ENCODE results near the gene PTPN4. TPM values are rescaled to one million over a fixed set of nuclear protein-coding genes. Genes with fewer than 3 reads are reported as not detected.

Gene PTPN4
- polyA plus RNA-seq, 1 donor from 2014 or later = 22.0 TPM

GRCh38 chr2:119784876-119785275, 25.2 kb downstream of the PTPN4 start:
- H4K20me1 ChIP-seq (ENCODE audit: insufficient read depth) = no peaks in the 10 kb centered on the region
- H2AFZ ChIP-seq (ENCODE audit: low read depth, low read length) = no peak overlapping the region
- TF ChIP-seq MXI1 (conservative IDR thresholded peaks at IDR 0.05; ENCODE audit: poor library complexity, severe bottlenecking) (no peak), TAF1 (IDR thresholded peaks at IDR 0.05; ENCODE audit: low read depth) (no peak), POLR2AphosphoS5 (IDR thresholded peaks at IDR 0.05) (no peak), REST (IDR thresholded peaks at IDR 0.05; ENCODE audit: borderline replicate concordance) (no peak), EZH2 (IDR thresholded peaks at IDR 0.05; ENCODE audit: borderline replicate concordance, insufficient read depth, low read length, poor library complexity, severe bottlenecking) (no peak), RAD21 (conservative IDR thresholded peaks at IDR 0.05) (no peak)
- H3K79me2 ChIP-seq (replicated peaks; ENCODE audit: insufficient read depth, low read length) = peaks cover 26% of the 10 kb centered on the region
- H3K36me3 ChIP-seq (ENCODE audit: insufficient read depth, low read length) = no peaks in the 10 kb centered on the region
- no peaks in the 10 kb centered on the region for H3K9me3 ChIP-seq (ENCODE audit: low read length)
- H3K27me3 ChIP-seq (ENCODE audit: insufficient read depth, low read depth, low read length) = no peaks in the 10 kb centered on the region
- no peak overlapping the region for H3K27ac ChIP-seq (ENCODE audit: low read length)
- H3K9ac ChIP-seq (ENCODE audit: low read length) = no peak overlapping the region
- no peaks in the 10 kb centered on the region for H3F3A ChIP-seq (ENCODE audit: insufficient read depth, low read length, poor library complexity, severe bottlenecking)
- H3K4me2 ChIP-seq (ENCODE audit: low read length) = no peak overlapping the region
- H3K4me3 ChIP-seq (ENCODE audit: low read length) = no peak overlapping the region
- H3K9me2 ChIP-seq (ENCODE audit: insufficient read depth, low read length) = no peaks in the 10 kb centered on the region

GRCh38 chr2:119786295-119786694, 26.6 kb downstream of the PTPN4 start:
- no peaks in the 10 kb centered on the region for H3K27me3 ChIP-seq (ENCODE audit: insufficient read depth, low read depth, low read length)
- no peak overlapping the region for H3K27ac ChIP-seq (ENCODE audit: low read length)
- H3K9me3 ChIP-seq (ENCODE audit: low read length) = peaks cover 5% of the 10 kb centered on the region
- H2AFZ ChIP-seq (ENCODE audit: low read depth, low read length) = no peak overlapping the region
- no peak overlapping the region for H3K4me3 ChIP-seq (ENCODE audit: low read length)
- no peak overlapping the region for H3K4me2 ChIP-seq (ENCODE audit: low read length)
- H3K79me2 ChIP-seq (replicated peaks; ENCODE audit: insufficient read depth, low read length) = peaks cover 24% of the 10 kb centered on the region
- no peaks in the 10 kb centered on the region for H3K36me3 ChIP-seq (ENCODE audit: insufficient read depth, low read length)
- H4K20me1 ChIP-seq (ENCODE audit: insufficient read depth) = no peaks in the 10 kb centered on the region
- H3K9ac ChIP-seq (ENCODE audit: low read length) = no peak overlapping the region
- H3K9me2 ChIP-seq (ENCODE audit: insufficient read depth, low read length) = no peaks in the 10 kb centered on the region
- no peaks in the 10 kb centered on the region for H3F3A ChIP-seq (ENCODE audit: insufficient read depth, low read length, poor library complexity, severe bottlenecking)
- no peak for TF ChIP-seq MXI1 (conservative IDR thresholded peaks at IDR 0.05; ENCODE audit: poor library complexity, severe bottlenecking)
- no peak for TF ChIP-seq EZH2 (IDR thresholded peaks at IDR 0.05; ENCODE audit: borderline replicate concordance, insufficient read depth, low read length, poor library complexity, severe bottlenecking)
- no peak for TF ChIP-seq SMC3 (conservative IDR thresholded peaks at IDR 0.05; ENCODE audit: poor library complexity)
- TF ChIP-seq REST (IDR thresholded peaks at IDR 0.05; ENCODE audit: borderline replicate concordance) = no peak
- TF ChIP-seq TAF1 (IDR thresholded peaks at IDR 0.05; ENCODE audit: low read depth) = no peak
- no peak for TF ChIP-seq RAD21 (conservative IDR thresholded peaks at IDR 0.05)
- no peak for TF ChIP-seq POLR2AphosphoS5 (IDR thresholded peaks at IDR 0.05)
- no peak for TF ChIP-seq EP300 (conservative IDR thresholded peaks at IDR 0.05; ENCODE audit: poor library complexity, severe bottlenecking)
- no peak for TF ChIP-seq CTCF (IDR thresholded peaks at IDR 0.05; ENCODE audit: poor library complexity, severe bottlenecking)

All from neural cell (in vitro differentiated cells).